Cardiac atrium fibroblast (primary cell): ENCODE measurements around the gene CTDSP2. TPM values are rescaled to one million over a fixed set of nuclear protein-coding genes. Genes with fewer than 3 reads are reported as not detected.

Experiments
- total RNA-seq: library from RNA; depleted of rRNA; stranded (reverse); fragments of >200 nt; gene quantifications from 2 replicates; pipeline ENCODE4 v1.2.3, GENCODE V29; 2015

CTDSP2 gene, protein sequence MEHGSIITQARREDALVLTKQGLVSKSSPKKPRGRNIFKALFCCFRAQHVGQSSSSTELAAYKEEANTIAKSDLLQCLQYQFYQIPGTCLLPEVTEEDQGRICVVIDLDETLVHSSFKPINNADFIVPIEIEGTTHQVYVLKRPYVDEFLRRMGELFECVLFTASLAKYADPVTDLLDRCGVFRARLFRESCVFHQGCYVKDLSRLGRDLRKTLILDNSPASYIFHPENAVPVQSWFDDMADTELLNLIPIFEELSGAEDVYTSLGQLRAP
- 103 and 138 TPM in 2 replicates for total RNA-seq

DNA sequence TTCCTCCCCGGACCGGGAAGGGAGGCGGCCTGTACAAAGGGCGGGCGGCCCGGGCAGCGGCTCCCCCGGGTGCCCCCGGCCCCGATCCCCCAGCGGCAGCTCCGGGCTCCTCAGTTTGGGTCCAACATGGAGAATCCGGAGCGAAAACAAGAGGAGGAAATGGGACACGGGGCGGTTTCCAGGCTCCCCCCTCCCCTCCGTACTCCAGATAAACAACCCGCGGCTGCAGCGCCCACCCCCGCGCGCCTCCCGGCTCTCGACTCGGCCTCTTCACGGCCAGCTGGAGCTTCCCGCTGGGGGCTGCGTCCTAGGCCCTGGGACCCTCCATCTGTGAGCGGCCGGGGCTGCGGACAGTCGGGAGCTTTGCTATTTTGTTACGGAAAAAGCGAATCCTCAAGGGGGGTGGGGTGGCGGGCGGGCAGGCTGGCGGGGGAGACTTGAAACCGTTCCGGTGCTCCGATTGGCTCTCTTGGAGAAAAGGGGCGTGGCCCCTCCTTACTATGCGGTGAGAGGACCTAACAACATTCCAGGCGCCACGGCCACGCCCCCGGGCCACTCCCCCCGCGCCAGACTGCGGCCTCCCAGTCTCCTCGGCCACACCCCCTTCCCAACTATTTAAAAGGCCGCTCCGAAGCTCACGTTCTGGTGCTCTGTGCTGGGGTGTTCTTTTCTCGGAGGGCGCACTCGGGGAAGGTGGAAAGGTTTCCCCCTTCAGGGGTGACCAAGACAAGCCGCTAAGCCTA, at the start of gene CTDSP2:
Gene CTDSP2 (minus strand): TSS at position 153 of the 743 bp plus-strand sequence. CDS start 294 bp downstream, outside the sequence.

GRCh38 chr12:57782608-57783465, 63.7 kb downstream of the CTDSP2 start, which contains the start of gene TSFM:
TSS of gene TSFM (plus strand) at chr12:57782787. CDS start at chr12:57782802, 15 bp downstream.

GRCh38 chr12:57772429-57773322, 73.9 kb downstream of the CTDSP2 start, which contains the start of gene EEF1AKMT3:
TSS of gene EEF1AKMT3 (plus strand) at chr12:57772614. CDS start at chr12:57772725, 111 bp downstream.

GRCh38 chr12:57771873-57772428, 74.6 kb downstream of the CTDSP2 start, which contains the start of gene METTL1:
TSS of gene METTL1 (minus strand) at chr12:57772105. CDS start at chr12:57772083, 22 bp downstream.

Other genes with a start within 250 kb of the CTDSP2 start
- 4.7 and 5.3 TPM in 2 replicates for gene DTX3, start 241.9 kb downstream of the CTDSP2 start, total RNA-seq
- 10.5 and 11.0 TPM in 2 replicates for gene ARHGEF25, start 235.3 kb downstream of the CTDSP2 start, total RNA-seq
- 0.16 and 0.18 TPM in 2 replicates for gene B4GALNT1, start 213.5 kb downstream of the CTDSP2 start, total RNA-seq
- gene OS9, start 152.6 kb downstream of the CTDSP2 start, total RNA-seq: 310 and 312 TPM in 2 replicates
- 0.18 and 0.32 TPM in 2 replicates for gene AGAP2, start 108.0 kb downstream of the CTDSP2 start, total RNA-seq
- 70.0 and 70.2 TPM in 2 replicates for gene TSPAN31, start 101.7 kb downstream of the CTDSP2 start, total RNA-seq
- gene CDK4, start 94.4 kb downstream of the CTDSP2 start, total RNA-seq: 155 and 176 TPM in 2 replicates
- gene MARCHF9, start 91.6 kb downstream of the CTDSP2 start, total RNA-seq: 2.9 and 3.2 TPM in 2 replicates
- gene CYP27B1, start 79.7 kb downstream of the CTDSP2 start, total RNA-seq: 11.4 TPM in 1 of 2 replicates, not detected in the other
- gene METTL1, start 74.6 kb downstream of the CTDSP2 start, total RNA-seq: 11.8 and 16.6 TPM in 2 replicates
- 8.7 and 14.6 TPM in 2 replicates for gene EEF1AKMT3, start 74.1 kb downstream of the CTDSP2 start, total RNA-seq
- gene TSFM, start 63.9 kb downstream of the CTDSP2 start, total RNA-seq: 15.5 and 25.4 TPM in 2 replicates
- 2.2 and 2.8 TPM in 2 replicates for gene AVIL, start 28.0 kb downstream of the CTDSP2 start, total RNA-seq
- 2.8 and 7.9 TPM in 2 replicates for gene ATP23, start 94.8 kb upstream of the CTDSP2 start, total RNA-seq